ENCODE results near the gene ULK1. TPM values are rescaled to one million over a fixed set of nuclear protein-coding genes. Genes with fewer than 3 reads are reported as not detected.
"Not testable (repeated sequence)": the region's sequence is repeated elsewhere in the genome, so short reads cannot be mapped to it uniquely, and the experiment has no call there.

Gene ULK1
- total RNA-seq, 1 experiment from 2014 or later: 15.7 TPM

DNA sequence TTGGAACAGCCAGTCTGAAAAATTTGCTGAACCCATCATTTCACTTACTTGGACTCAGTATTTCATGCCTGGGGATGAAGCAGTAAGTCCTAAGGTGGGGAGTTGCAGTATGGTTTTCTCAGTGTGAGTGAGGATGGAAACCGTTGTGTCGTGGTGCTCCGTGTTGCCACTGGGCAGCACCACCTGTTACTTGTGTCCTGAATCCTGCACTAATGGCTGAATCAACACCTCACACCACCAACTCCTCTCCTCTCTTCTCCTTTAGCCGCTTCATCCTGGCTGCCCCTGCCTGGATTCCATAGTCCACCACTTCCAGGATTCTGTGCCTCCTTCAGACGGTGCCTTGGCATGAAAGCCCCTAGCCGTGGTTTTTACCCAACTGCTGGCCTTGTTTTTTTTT, 52.3 kb downstream of the ULK1 start:
- H3K27me3 ChIP-seq (ENCODE audit: low read length): no peaks in the 10 kb centered on the region
- peaks cover 18% of the 10 kb centered on the region for H3K79me2 ChIP-seq (ENCODE audit: low read length)
- DNase-seq: no peak
- peaks cover 5% of the 10 kb centered on the region; the same call in 1 of the 2 replicates for H4K20me1 ChIP-seq (ENCODE audit: low read length)
- no peak overlapping the region for H3K27ac ChIP-seq (ENCODE audit: low read length)
- POLR2A ChIA-PET (ENCODE audit: unreplicated experiment): no interaction called here
- no peak overlapping the region for H2AFZ ChIP-seq (ENCODE audit: low read length)
- ATAC-seq: no peak
- no peak overlapping the region for H3K4me2 ChIP-seq (ENCODE audit: low read length)
- peaks cover 14% of the 10 kb centered on the region for H3K36me3 ChIP-seq (ENCODE audit: low read depth, low read length)
- 0 out of 2 replicates have a peak, but pooled peaks cover 5% of the 10 kb centered on the region for H3K4me1 ChIP-seq (ENCODE audit: insufficient read depth, low read length)
- no peaks in the 10 kb centered on the region for H3K9me2 ChIP-seq (replicated peaks; ENCODE audit: low read length)
- no peak for TF ChIP-seq EZH2phosphoT487 (IDR thresholded peaks at IDR 0.05; ENCODE audit: borderline replicate concordance, low read length)
- TF ChIP-seq CTCF (conservative IDR thresholded peaks at IDR 0.05; ENCODE audit: low read depth, low read length): no peak
- TF ChIP-seq EZH2 (IDR thresholded peaks at IDR 0.05; ENCODE audit: low read length, unreplicated experiment): no peak
- no TSS peak for BruUV-seq (replicated peaks)
- intact Hi-C loops (cut with micrococcal nuclease): no loop called here
- no peak overlapping the region for H3K9ac ChIP-seq (ENCODE audit: low read length)
- H3F3A ChIP-seq (ENCODE audit: low read length, unreplicated experiment): peaks cover 11% of the 10 kb centered on the region
- CTCF ChIA-PET: no interaction called here
- no peak overlapping the region for H3K4me3 ChIP-seq (ENCODE audit: low read length)
- H3K9me3 ChIP-seq (ENCODE audit: low read length): no peaks in the 10 kb centered on the region

- Histone ChIP-seq H3K9ac (ENCODE audit: low read length) (no peak overlapping the region), H3F3A (ENCODE audit: low read length, unreplicated experiment) (peaks cover 11% of the 10 kb centered on the region), H3K79me2 (ENCODE audit: low read length) (peaks cover 26% of the 10 kb centered on the region), H3K27me3 (ENCODE audit: low read length) (no peaks in the 10 kb centered on the region), H3K4me2 (ENCODE audit: low read length) (no peak overlapping the region), H4K20me1 (ENCODE audit: low read length) (peaks cover 5% of the 10 kb centered on the region; the same call in 1 of the 2 replicates), H3K27ac (ENCODE audit: low read length) (no peak overlapping the region), H3K4me1 (ENCODE audit: insufficient read depth, low read length) (0 out of 2 replicates have a peak, but pooled peaks cover 5% of the 10 kb centered on the region), H2AFZ (ENCODE audit: low read length) (no peak overlapping the region), H3K4me3 (ENCODE audit: low read length) (no peak overlapping the region), H3K36me3 (ENCODE audit: low read depth, low read length) (peaks cover 8% of the 10 kb centered on the region), H3K9me2 (replicated peaks; ENCODE audit: low read length) (no peaks in the 10 kb centered on the region), H3K9me3 (ENCODE audit: low read length) (no peaks in the 10 kb centered on the region)
- TF ChIP-seq EZH2phosphoT487 (IDR thresholded peaks at IDR 0.05; ENCODE audit: borderline replicate concordance, low read length) (no peak), EZH2 (IDR thresholded peaks at IDR 0.05; ENCODE audit: low read length, unreplicated experiment) (no peak), CTCF (conservative IDR thresholded peaks at IDR 0.05; ENCODE audit: low read depth, low read length) (no peak)
- ChIA-PET CTCF (no interaction called here), POLR2A (ENCODE audit: unreplicated experiment) (no interaction called here)
- intact Hi-C loops (cut with micrococcal nuclease): loop anchor here (2.0 kb wide), 1 partner anchor 19 kb away; the partner anchor contains the start of gene PUS1
- ATAC-seq: no peak
- no peak for DNase-seq
- no TSS peak for BruUV-seq (replicated peaks)
Observed at GRCh38 chr12:131947482-131948027, 53.1 kb downstream of the ULK1 start.

GRCh38 chr12:131948166-131948712, 53.8 kb downstream of the ULK1 start:
- BruUV-seq (replicated peaks): no TSS peak
- H4K20me1 ChIP-seq (ENCODE audit: low read length): peaks cover 5% of the 10 kb centered on the region; the same call in 1 of the 2 replicates
- H3K4me3 ChIP-seq (ENCODE audit: low read length): no peak overlapping the region
- H3K27me3 ChIP-seq (ENCODE audit: low read length): no peaks in the 10 kb centered on the region
- H3K4me2 ChIP-seq (ENCODE audit: low read length): no peak overlapping the region
- DNase-seq (no peak), ATAC-seq (no peak)
- no peak overlapping the region for H3K27ac ChIP-seq (ENCODE audit: low read length)
- intact Hi-C loops (cut with micrococcal nuclease): loop anchor here (2.0 kb wide), 1 partner anchor 19 kb away; the partner anchor contains the start of gene PUS1
- H3K9me3 ChIP-seq (ENCODE audit: low read length): no peaks in the 10 kb centered on the region
- H3K9me2 ChIP-seq (replicated peaks; ENCODE audit: low read length): no peaks in the 10 kb centered on the region
- no peak overlapping the region for H2AFZ ChIP-seq (ENCODE audit: low read length)
- peaks cover 11% of the 10 kb centered on the region for H3F3A ChIP-seq (ENCODE audit: low read length, unreplicated experiment)
- TF ChIP-seq EZH2 (IDR thresholded peaks at IDR 0.05; ENCODE audit: low read length, unreplicated experiment) (no peak), EZH2phosphoT487 (IDR thresholded peaks at IDR 0.05; ENCODE audit: borderline replicate concordance, low read length) (no peak), CTCF (conservative IDR thresholded peaks at IDR 0.05; ENCODE audit: low read depth, low read length) (no peak)
- H3K79me2 ChIP-seq (ENCODE audit: low read length): peaks cover 33% of the 10 kb centered on the region
- no peak overlapping the region for H3K9ac ChIP-seq (ENCODE audit: low read length)
- H3K4me1 ChIP-seq (ENCODE audit: insufficient read depth, low read length): 0 out of 2 replicates have a peak, but pooled peaks cover 5% of the 10 kb centered on the region
- POLR2A ChIA-PET (ENCODE audit: unreplicated experiment): no interaction called here
- CTCF ChIA-PET: no interaction called here
- H3K36me3 ChIP-seq (ENCODE audit: low read depth, low read length): peaks cover 4% of the 10 kb centered on the region

DNA sequence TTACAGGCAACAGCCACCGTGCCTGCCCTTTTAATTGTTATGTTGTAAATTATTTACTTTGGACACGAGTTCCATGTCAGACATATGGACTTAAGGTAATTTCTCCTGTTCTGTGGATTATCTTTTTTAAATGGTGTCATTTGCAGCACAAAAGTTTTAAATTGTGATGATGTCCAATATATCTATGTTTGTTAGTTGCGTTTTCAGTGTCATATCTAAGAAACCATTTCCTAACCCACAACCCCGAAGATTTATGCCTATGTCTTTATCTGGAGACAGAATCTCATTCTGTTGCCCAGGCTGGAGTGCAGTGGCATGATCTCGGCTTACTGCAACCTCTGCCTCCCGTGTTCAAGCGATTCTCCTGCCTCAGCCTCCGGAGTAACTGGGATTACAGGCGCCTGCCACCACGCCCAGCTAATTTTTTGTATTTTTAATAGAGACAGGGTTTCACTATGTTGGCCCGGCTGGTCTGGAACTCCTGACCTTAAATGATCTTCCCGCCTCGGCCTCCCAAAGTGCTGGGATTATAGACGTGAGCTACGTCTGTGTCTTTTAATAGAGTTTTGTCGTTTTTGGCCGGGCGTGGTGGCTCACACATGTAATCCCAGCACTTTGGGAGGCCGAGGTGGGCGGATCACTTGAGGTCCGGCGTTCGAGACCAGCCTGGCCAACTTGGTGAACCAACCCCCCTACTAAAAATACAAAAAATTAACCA, 54.5 kb downstream of the ULK1 start:
- DNase-seq; ATAC-seq; H3K27me3 ChIP-seq (ENCODE audit: low read length); H3K36me3 ChIP-seq (ENCODE audit: low read depth, low read length); H3K9me2 ChIP-seq (replicated peaks; ENCODE audit: low read length); H4K20me1 ChIP-seq (ENCODE audit: low read length); BruUV-seq (replicated peaks); H3K9me3 ChIP-seq (ENCODE audit: low read length); H3K27ac ChIP-seq (ENCODE audit: low read length); H3K4me1 ChIP-seq (ENCODE audit: insufficient read depth, low read length); POLR2A ChIA-PET (ENCODE audit: unreplicated experiment): not testable (repeated sequence)
- Histone ChIP-seq H3K4me2 (ENCODE audit: low read length) (peak overlapping the region; percentile 91), H3K4me3 (ENCODE audit: low read length) (peak overlapping the region; percentile 95), H3K79me2 (ENCODE audit: low read length) (peaks cover 40% of the 10 kb centered on the region), H3K9ac (ENCODE audit: low read length) (peak overlapping the region; percentile 62), H2AFZ (ENCODE audit: low read length) (peak overlapping the region; percentile 95), H3F3A (ENCODE audit: low read length, unreplicated experiment) (peaks cover 11% of the 10 kb centered on the region)
- CTCF ChIA-PET: interaction anchor here (0.6 kb wide), 1 partner anchor 30 kb away, joined by 6 read pairs; no protein-coding TSS in a partner anchor
- intact Hi-C loops (cut with micrococcal nuclease): loop anchor here (1.0 to 2.0 kb wide), 4 partner anchors 20 to 113 kb away; partner anchors contain the start of gene PUS1

Data from PC-3 (cell line).